Mesendoderm (in vitro differentiated cells): ENCODE data around the gene SRRD.

Experiments
- DNase-seq: peaks from one replicate; pipeline ENCODE4 v3.0.0; 2013
- H2AK5ac ChIP-seq: 2 replicates; pipeline ENCODE4 v1.6.1; 2013; ENCODE audit warnings: low read length, inconsistent platforms
- H2BK120ac ChIP-seq: 2 replicates; pipeline ENCODE4 v1.6.1; 2013; ENCODE audit warnings: low read depth, mild to moderate bottlenecking, low read length, moderate library complexity, mixed read lengths
- H2BK15ac ChIP-seq: replicated peaks from 2 replicates; pipeline ENCODE4 v1.6.1; 2013; ENCODE audit warnings: low read depth, mild to moderate bottlenecking, moderate library complexity
- H2BK5ac ChIP-seq: 2 replicates; pipeline ENCODE4 v1.6.1; 2013; ENCODE audit warnings: low read length, inconsistent platforms
- H3K18ac ChIP-seq: 2 replicates; pipeline ENCODE4 v1.6.1; 2013; ENCODE audit warnings: mild to moderate bottlenecking, low read length, mixed read lengths
- H3K23ac ChIP-seq: one replicate; pipeline ENCODE4 v1.6.1; 2013; ENCODE audit warnings: low read length
- H3K27ac ChIP-seq: 2 replicates; pipeline ENCODE4 v1.5.1; 2013; ENCODE audit warnings: low read depth, mild to moderate bottlenecking, inconsistent platforms, low read length, moderate library complexity
- H3K27me3 ChIP-seq: 2 replicates; pipeline ENCODE4 v1.6.1; 2013; ENCODE audit warnings: low read length, control low read depth, mild to moderate bottlenecking, inconsistent platforms; ENCODE audit not compliant: insufficient read depth, poor library complexity
- H3K36me3 ChIP-seq: 2 replicates; pipeline ENCODE4 v1.6.1; 2013; ENCODE audit warnings: low read length, inconsistent platforms; ENCODE audit not compliant: control insufficient read depth, insufficient read depth
- H3K4ac ChIP-seq: one replicate; pipeline ENCODE4 v1.6.1; 2013; ENCODE audit warnings: low read depth, mild to moderate bottlenecking, low read length, moderate library complexity
- H3K4me1 ChIP-seq: 2 replicates; pipeline ENCODE4 v1.6.1; 2013; ENCODE audit warnings: low read depth, low read length, inconsistent platforms; ENCODE audit not compliant: control insufficient read depth
- H3K4me2 ChIP-seq: 2 replicates; pipeline ENCODE4 v1.6.1; 2013; ENCODE audit warnings: low read length
- H3K4me3 ChIP-seq: 2 replicates; pipeline ENCODE4 v1.5.1; 2013; ENCODE audit warnings: mild to moderate bottlenecking, low read length
- H3K56ac ChIP-seq: one replicate; pipeline ENCODE4 v1.6.1; 2013; ENCODE audit warnings: low read length
- H3K79me1 ChIP-seq: 2 replicates; pipeline ENCODE4 v1.6.1; 2013; ENCODE audit warnings: low read length, inconsistent platforms
- H3K79me2 ChIP-seq: 2 replicates; pipeline ENCODE4 v1.6.1; 2013; ENCODE audit warnings: mild to moderate bottlenecking, low read length; ENCODE audit not compliant: control insufficient read depth, insufficient read depth
- H3K9ac ChIP-seq: 2 replicates; pipeline ENCODE4 v1.6.1; 2013; ENCODE audit warnings: low read length, inconsistent platforms
- H4K5ac ChIP-seq: one replicate; pipeline ENCODE4 v1.6.1; 2013; ENCODE audit warnings: low read length
- H4K8ac ChIP-seq: one replicate; pipeline ENCODE4 v1.6.1; 2013; ENCODE audit warnings: low read depth, mild to moderate bottlenecking, control low read depth, low read length, moderate library complexity
- WGBS: extraction: QIAGEN DNeasy Blood & Tissue Kit; methylation state at CpG from one replicate; pipeline ENCODE4 v1.1.7; 2013; ENCODE audit warnings: low lambda C conversion rate, missing lambda C conversion rate; ENCODE audit not compliant: insufficient coverage; ENCODE audit errors: extremely low coverage; 5-methylcytosine and 5-hydroxymethylcytosine counted together

Gene SRRD

GRCh38 chr22:26439559-26439958, 44.1 kb upstream of the SRRD start:
- no peak overlapping the region for H3K23ac ChIP-seq
- no peak overlapping the region for H4K8ac ChIP-seq
- no peak for DNase-seq
- no CpG with 5 or more reads among the region's 3 CpGs for WGBS
- no peak overlapping the region for H3K4me2 ChIP-seq
- no peak overlapping the region for H2BK120ac ChIP-seq
- no peak overlapping the region for H3K18ac ChIP-seq
- H3K36me3 ChIP-seq: no peaks in the 10 kb centered on the region
- H3K56ac ChIP-seq: no peak overlapping the region
- no peaks in the 10 kb centered on the region for H3K4me1 ChIP-seq
- no peak overlapping the region for H3K27ac ChIP-seq
- H3K27me3 ChIP-seq: no peaks in the 10 kb centered on the region
- no peak overlapping the region for H4K5ac ChIP-seq
- no peaks in the 10 kb centered on the region for H3K79me2 ChIP-seq
- H2BK15ac ChIP-seq: no peak overlapping the region
- no peak overlapping the region for H2BK5ac ChIP-seq
- H3K79me1 ChIP-seq: no peaks in the 10 kb centered on the region
- no peak overlapping the region for H3K9ac ChIP-seq
- no peak overlapping the region for H2AK5ac ChIP-seq
- no peak overlapping the region for H3K4ac ChIP-seq
- H3K4me3 ChIP-seq: no peak overlapping the region

GRCh38 chr22:26442086-26442756, 41.5 kb upstream of the SRRD start:
- Histone ChIP-seq H2BK5ac (no peak overlapping the region), H3K4me3 (no peak overlapping the region), H3K79me1 (no peaks in the 10 kb centered on the region), H3K9ac (no peak overlapping the region), H3K56ac (no peak overlapping the region), H3K23ac (no peak overlapping the region), H3K4ac (no peak overlapping the region), H4K5ac (no peak overlapping the region), H2BK120ac (no peak overlapping the region), H3K27ac (no peak overlapping the region), H3K79me2 (no peaks in the 10 kb centered on the region), H3K18ac (no peak overlapping the region), H4K8ac (no peak overlapping the region), H3K36me3 (no peaks in the 10 kb centered on the region), H3K4me2 (no peak overlapping the region), H2AK5ac (no peak overlapping the region), H3K27me3 (no peaks in the 10 kb centered on the region), H3K4me1 (no peaks in the 10 kb centered on the region), H2BK15ac (no peak overlapping the region)
- WGBS: no CpG with 5 or more reads among the region's 4 CpGs
- DNase-seq: peak; percentile 37

- H3K23ac ChIP-seq: no peak overlapping the region
These were observed 39.6 kb upstream of the SRRD start for GRCh38 chr22:26443901-26444690.

GRCh38 chr22:26444777-26445176, 38.9 kb upstream of the SRRD start:
- Histone ChIP-seq H3K4me1 (no peaks in the 10 kb centered on the region), H2BK120ac (no peak overlapping the region), H3K27me3 (no peaks in the 10 kb centered on the region), H3K4me2 (no peak overlapping the region), H3K36me3 (no peaks in the 10 kb centered on the region), H3K56ac (no peak overlapping the region), H2BK5ac (no peak overlapping the region), H3K27ac (no peak overlapping the region), H3K18ac (no peak overlapping the region), H2BK15ac (no peak overlapping the region), H4K8ac (no peak overlapping the region), H3K4ac (no peak overlapping the region), H3K9ac (no peak overlapping the region), H3K79me1 (no peaks in the 10 kb centered on the region), H3K23ac (no peak overlapping the region), H2AK5ac (no peak overlapping the region), H4K5ac (no peak overlapping the region), H3K79me2 (no peaks in the 10 kb centered on the region), H3K4me3 (no peak overlapping the region)
- no CpG with 5 or more reads among the region's 8 CpGs for WGBS
- no peak for DNase-seq

More at GRCh38 chr22:26443901-26444690, 39.6 kb upstream of the SRRD start:
- no peak overlapping the region for H2AK5ac ChIP-seq
- H3K4me3 ChIP-seq: no peak overlapping the region
- H3K9ac ChIP-seq: no peak overlapping the region
- no peak overlapping the region for H4K8ac ChIP-seq
- no peak overlapping the region for H3K4me2 ChIP-seq
- H3K79me2 ChIP-seq: no peaks in the 10 kb centered on the region
- no peaks in the 10 kb centered on the region for H3K36me3 ChIP-seq
- no peaks in the 10 kb centered on the region for H3K4me1 ChIP-seq
- H2BK15ac ChIP-seq: no peak overlapping the region
- no peak for DNase-seq
- H2BK5ac ChIP-seq: no peak overlapping the region
- H3K27ac ChIP-seq: no peak overlapping the region
- no peak overlapping the region for H2BK120ac ChIP-seq
- H3K4ac ChIP-seq: no peak overlapping the region
- H3K18ac ChIP-seq: no peak overlapping the region
- no CpG with 5 or more reads among the region's 16 CpGs for WGBS
- no peaks in the 10 kb centered on the region for H3K27me3 ChIP-seq
- H3K79me1 ChIP-seq: no peaks in the 10 kb centered on the region
- H4K5ac ChIP-seq: no peak overlapping the region
- H3K56ac ChIP-seq: no peak overlapping the region

- no CpG with 5 or more reads among the region's 15 CpGs for WGBS
- Histone ChIP-seq H3K79me1 (no peaks in the 10 kb centered on the region), H2AK5ac (no peak overlapping the region)
These were observed 38.0 kb upstream of the SRRD start for GRCh38 chr22:26445577-26446275.

More at GRCh38 chr22:26445577-26446275, 38.0 kb upstream of the SRRD start:
- no peak overlapping the region for H3K9ac ChIP-seq
- H3K18ac ChIP-seq: no peak overlapping the region
- H3K56ac ChIP-seq: no peak overlapping the region
- H3K4ac ChIP-seq: no peak overlapping the region
- no peak overlapping the region for H3K27ac ChIP-seq
- no peak overlapping the region for H2BK5ac ChIP-seq
- H3K4me3 ChIP-seq: no peak overlapping the region
- H4K8ac ChIP-seq: no peak overlapping the region
- no peak overlapping the region for H2BK15ac ChIP-seq
- no peak for DNase-seq
- H3K23ac ChIP-seq: no peak overlapping the region
- no peak overlapping the region for H4K5ac ChIP-seq
- H3K4me2 ChIP-seq: no peak overlapping the region
- H3K36me3 ChIP-seq: no peaks in the 10 kb centered on the region
- H2BK120ac ChIP-seq: no peak overlapping the region
- no peaks in the 10 kb centered on the region for H3K79me2 ChIP-seq
- H3K4me1 ChIP-seq: no peaks in the 10 kb centered on the region
- H3K27me3 ChIP-seq: no peaks in the 10 kb centered on the region
